Measurements from ENCODE around the gene MAP10.
"Not testable (repeated sequence)": the region's sequence is repeated elsewhere in the genome, so short reads cannot be mapped to it uniquely, and the experiment has no call there.

MAP10 gene

GRCh38 chr1:232805269-232806185 is at the start of gene MAP10:
Gene MAP10 (plus strand): TSS chr1:232805416. CDS start chr1:232805450, 34 bp downstream.
- peak; percentile 58 to 73 for DNase-seq (ENCODE audit: low read depth in 2 of 2)

GRCh38 chr1:232764458-232765251 is 40.6 kb upstream of the MAP10 start:
- DNase-seq (ENCODE audit: low read depth in 2 of 2): no peak

- DNase-seq (ENCODE audit: low read depth in 2 of 2): no peak
Observed at GRCh38 chr1:232765542-232765941, 39.7 kb upstream of the MAP10 start.

- no peak for DNase-seq (ENCODE audit: low read depth in 2 of 2)
Observed at GRCh38 chr1:232766241-232766890, 38.9 kb upstream of the MAP10 start.

- DNase-seq (ENCODE audit: low read depth in 2 of 2): no peak
Observed at GRCh38 chr1:232766904-232767303, 38.3 kb upstream of the MAP10 start.

- DNase-seq (ENCODE audit: low read depth in 2 of 2): no peak
Observed at GRCh38 chr1:232767305-232768074, 37.7 kb upstream of the MAP10 start.

- DNase-seq (ENCODE audit: low read depth in 2 of 2): no peak
Observed at GRCh38 chr1:232768793-232769192, 36.4 kb upstream of the MAP10 start.

- no peak for DNase-seq (ENCODE audit: low read depth in 2 of 2)
Observed at GRCh38 chr1:232769733-232770132, 35.5 kb upstream of the MAP10 start.

- no peak for DNase-seq (ENCODE audit: low read depth in 2 of 2)
Observed at GRCh38 chr1:232773752-232774151, 31.5 kb upstream of the MAP10 start.

- no peak for DNase-seq (ENCODE audit: low read depth in 2 of 2)
Observed at GRCh38 chr1:232776526-232777106, 28.6 kb upstream of the MAP10 start.

- DNase-seq (ENCODE audit: low read depth in 2 of 2): no peak
Observed at GRCh38 chr1:232780354-232780753, 24.9 kb upstream of the MAP10 start.

GRCh38 chr1:232784794-232785193 is 20.4 kb upstream of the MAP10 start:
- DNase-seq (ENCODE audit: low read depth in 2 of 2): no peak

GRCh38 chr1:232785630-232786029 is 19.6 kb upstream of the MAP10 start:
- DNase-seq (ENCODE audit: low read depth in 2 of 2): not testable (repeated sequence)

- DNase-seq (ENCODE audit: low read depth in 2 of 2): no peak
Observed at GRCh38 chr1:232786845-232787455, 18.3 kb upstream of the MAP10 start.

- no peak for DNase-seq (ENCODE audit: low read depth in 2 of 2)
Observed at GRCh38 chr1:232788235-232788872, 16.9 kb upstream of the MAP10 start.

- no peak for DNase-seq (ENCODE audit: low read depth in 2 of 2)
Observed at GRCh38 chr1:232789651-232790050, 15.6 kb upstream of the MAP10 start.

GRCh38 chr1:232792949-232793348 is 12.3 kb upstream of the MAP10 start:
- DNase-seq (ENCODE audit: low read depth in 2 of 2): no peak

GRCh38 chr1:232793944-232794343 is 11.3 kb upstream of the MAP10 start:
- no peak for DNase-seq (ENCODE audit: low read depth in 2 of 2)

- DNase-seq (ENCODE audit: low read depth in 2 of 2): no peak
Observed at GRCh38 chr1:232795497-232796053, 9.6 kb upstream of the MAP10 start.
